Ovary (tissue), 3 donors: ENCODE data around the gene NRXN3.

Source experiments
- CTCF ChIP-seq, 3 donors: fragments of 450-650 bp in 2 of 3; fragments of 200-600 bp in 1 of 3; IDR thresholded peaks; one replicate each; pipeline versions ENCODE4 v1.5.1 to v1.8.0; 2016 to 2022; ENCODE audit warnings: antibody characterized with exemption in 3 of 3, mild to moderate bottlenecking in 1 of 3
- EP300 ChIP-seq: sonication (generic); formaldehyde crosslinking; IDR thresholded peaks from one replicate; pipeline ENCODE4 v1.6.1; 2017; ENCODE audit warnings: antibody characterized with exemption
- POLR2A ChIP-seq: fragments of 450-650 bp; IDR thresholded peaks from one replicate; pipeline ENCODE4 v1.6.1; 2017; ENCODE audit warnings: antibody characterized with exemption, mild to moderate bottlenecking, moderate library complexity
- donor health status: DM: no; HTN: no; CAD: no.

GRCh38 chr14:78154827-78155226, 15.3 kb upstream of the NRXN3 start:
- TF ChIP-seq CTCF (IDR thresholded peaks at IDR 0.05), result no peak
- TF ChIP-seq EP300, result no peak
- no peak for TF ChIP-seq POLR2A
